Right lobe of liver (tissue), 6 donors: ENCODE data around the gene CLDN10. TPM values are rescaled to one million over a fixed set of nuclear protein-coding genes. Genes with fewer than 3 reads are reported as not detected.
"Not testable (repeated sequence)": the region's sequence is repeated elsewhere in the genome, so short reads cannot be mapped to it uniquely, and the experiment has no call there.

Source experiments
- ATAC-seq, 4 donors: fragments of 200-7000 bp; cut with Tn5 transposase; one replicate each; pipeline ENCODE4 v1.9.1; 2020; ENCODE audit warnings: mild to moderate bottlenecking in 4 of 4, moderate library complexity in 4 of 4
- DNase-seq, 3 donors: peaks; one replicate each; pipeline ENCODE4 v3.0.0-alpha.2; 2020
- H3K27ac ChIP-seq, 3 donors: fragments of 200-600 bp; one replicate each; pipeline ENCODE4 v1.8.0; 2022
- H3K27me3 ChIP-seq, 2 donors: fragments of 200-600 bp; one replicate each; pipeline ENCODE4 v1.8.0; 2022
- H3K36me3 ChIP-seq, 4 donors: fragments of 200-600 bp; sonication (generic) in 1 of 4; one replicate each; pipeline versions ENCODE4 v1.5.1 to v1.8.0; 2017 to 2022; ENCODE audit warnings: control low read depth in 1 of 4
- H3K4me1 ChIP-seq, 4 donors: fragments of 200-600 bp; sonication (generic) in 1 of 4; one replicate each; pipeline versions ENCODE4 v1.5.1 to v1.8.0; 2017 to 2022; ENCODE audit warnings: control low read depth in 1 of 4
- H3K4me3 ChIP-seq, 3 donors: fragments of 200-600 bp; one replicate each; pipeline ENCODE4 v1.8.0; 2022
- H3K9me3 ChIP-seq, 4 donors: fragments of 200-600 bp; sonication (generic) in 1 of 4; one replicate each; pipeline versions ENCODE4 v1.5.1 to v1.8.0; 2017 to 2022; ENCODE audit warnings: control low read depth in 1 of 4
- POLR2A ChIP-seq: fragments of 450-650 bp; IDR thresholded peaks from one replicate; pipeline ENCODE4 v1.6.1; 2017; ENCODE audit warnings: antibody characterized with exemption, mild to moderate bottlenecking
- WGBS: methylation state at CpG from one replicate; pipeline ENCODE4 v1.1.6; 2018; ENCODE audit warnings: low coverage, low lambda C conversion rate; ENCODE audit not compliant: insufficient coverage; ENCODE audit errors: missing lambda C conversion rate; 5-methylcytosine and 5-hydroxymethylcytosine counted together
- intact Hi-C, 2 donors: fragments of 100-400 bp; cut with DNase I; formaldehyde crosslinking; loops; one replicate each; pipeline versions ENCODE4 v1.11.2 to v1.14.1; 2022
- total RNA-seq, 6 experiments: library from RNA; depleted of rRNA in 2 of 6; stranded (reverse); fragments of >200 nt in 2 of 6; fragmentation: NEBNext Ultra II Directional in 3 of 6; extraction: Animal tissue kit (Norgen Biotek cat#: 25700) in 3 of 6; gene quantifications; one replicate each; pipeline versions ENCODE4 v1.1.0 to v1.2.4, GENCODE V29; 2016 to 2023
- TF ChIP-seq, protein P1 (sequence below), 4 donors: fragments of 200-600 bp in 3 of 4; fragments of 450-650 bp in 1 of 4; IDR thresholded peaks; one replicate each; pipeline versions ENCODE4 v1.5.1 to v1.8.0; 2016 to 2022; ENCODE audit warnings: antibody characterized with exemption in 4 of 4, mild to moderate bottlenecking in 2 of 4
- donor health status: DM: no; HTN: yes; CAD: no.
- donor health status: DM: no; HTN: no; CAD: no.
- donor health status: DM: no; HTN: no; CAD: no.
- donor health status: DM: no; HTN: yes; CAD: no.
- donor health status: DM: no; HTN: yes; CAD: no.

The CLDN10 gene
- total RNA-seq, 6 experiments from 2014 or later = 1.1 to 2.0 (median 1.5) TPM

DNA sequence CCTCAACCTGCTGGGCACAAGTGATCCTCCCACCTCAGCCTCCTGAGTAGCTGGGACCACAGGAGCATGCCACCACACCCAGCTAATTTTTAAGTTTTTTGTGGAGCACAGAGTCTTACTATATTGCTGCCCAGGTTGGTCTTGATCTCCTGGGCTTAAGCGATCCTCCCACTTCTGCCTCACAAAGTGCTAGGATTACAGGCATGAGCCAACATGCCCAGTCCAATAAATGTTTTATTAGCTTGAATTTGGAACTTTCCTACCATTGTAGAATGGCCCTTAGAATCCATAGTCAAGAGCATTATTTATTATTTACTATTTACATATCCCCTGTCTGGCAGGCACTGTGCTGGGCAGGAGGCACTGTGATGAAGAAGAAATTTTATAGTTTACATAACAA is 39.6 kb upstream of the CLDN10 start:
- DNase-seq (no peak), ATAC-seq (no peak)
- TF ChIP-seq, protein P1, sequence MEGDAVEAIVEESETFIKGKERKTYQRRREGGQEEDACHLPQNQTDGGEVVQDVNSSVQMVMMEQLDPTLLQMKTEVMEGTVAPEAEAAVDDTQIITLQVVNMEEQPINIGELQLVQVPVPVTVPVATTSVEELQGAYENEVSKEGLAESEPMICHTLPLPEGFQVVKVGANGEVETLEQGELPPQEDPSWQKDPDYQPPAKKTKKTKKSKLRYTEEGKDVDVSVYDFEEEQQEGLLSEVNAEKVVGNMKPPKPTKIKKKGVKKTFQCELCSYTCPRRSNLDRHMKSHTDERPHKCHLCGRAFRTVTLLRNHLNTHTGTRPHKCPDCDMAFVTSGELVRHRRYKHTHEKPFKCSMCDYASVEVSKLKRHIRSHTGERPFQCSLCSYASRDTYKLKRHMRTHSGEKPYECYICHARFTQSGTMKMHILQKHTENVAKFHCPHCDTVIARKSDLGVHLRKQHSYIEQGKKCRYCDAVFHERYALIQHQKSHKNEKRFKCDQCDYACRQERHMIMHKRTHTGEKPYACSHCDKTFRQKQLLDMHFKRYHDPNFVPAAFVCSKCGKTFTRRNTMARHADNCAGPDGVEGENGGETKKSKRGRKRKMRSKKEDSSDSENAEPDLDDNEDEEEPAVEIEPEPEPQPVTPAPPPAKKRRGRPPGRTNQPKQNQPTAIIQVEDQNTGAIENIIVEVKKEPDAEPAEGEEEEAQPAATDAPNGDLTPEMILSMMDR (IDR thresholded peaks at IDR 0.05) = no peak
- TF ChIP-seq POLR2A = no peak
- 100% methylated on average over 1 of the region's 1 CpG for WGBS
- Histone ChIP-seq H3K4me1 (no peaks in the 10 kb centered on the region), H3K4me3 (no peak overlapping the region), H3K27me3 (no peaks in the 10 kb centered on the region), H3K27ac (no peak overlapping the region), H3K36me3 (no peaks in the 10 kb centered on the region), H3K9me3 (no peaks in the 10 kb centered on the region)
- intact Hi-C loops = no loop called here

DNA sequence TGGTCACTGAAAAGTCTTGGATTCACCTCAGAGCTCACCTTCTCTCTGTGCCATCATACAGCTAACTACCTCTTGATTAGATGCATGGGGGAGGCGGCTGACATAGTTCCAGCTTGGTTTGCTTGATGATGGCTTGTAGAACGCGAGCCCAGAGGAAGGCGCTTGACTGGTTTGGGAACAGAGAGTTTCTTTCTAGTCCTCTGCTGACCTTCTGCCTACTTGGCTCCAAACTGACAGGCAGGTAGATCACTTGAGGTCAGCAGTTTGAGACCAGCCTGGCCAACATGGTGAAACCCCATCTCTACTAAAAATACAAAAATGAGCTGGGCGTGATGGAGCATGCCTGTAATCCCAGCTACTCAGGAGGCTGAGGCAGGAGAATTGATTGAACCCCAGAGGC is 36.9 kb upstream of the CLDN10 start:
- H3K27me3 ChIP-seq, H3K27ac ChIP-seq, H3K4me3 ChIP-seq, DNase-seq, intact Hi-C loops, ATAC-seq, H3K4me1 ChIP-seq, H3K9me3 ChIP-seq, H3K36me3 ChIP-seq: not testable (repeated sequence)
- 62% methylated on average over 5 of the region's 5 CpGs for WGBS

DNA sequence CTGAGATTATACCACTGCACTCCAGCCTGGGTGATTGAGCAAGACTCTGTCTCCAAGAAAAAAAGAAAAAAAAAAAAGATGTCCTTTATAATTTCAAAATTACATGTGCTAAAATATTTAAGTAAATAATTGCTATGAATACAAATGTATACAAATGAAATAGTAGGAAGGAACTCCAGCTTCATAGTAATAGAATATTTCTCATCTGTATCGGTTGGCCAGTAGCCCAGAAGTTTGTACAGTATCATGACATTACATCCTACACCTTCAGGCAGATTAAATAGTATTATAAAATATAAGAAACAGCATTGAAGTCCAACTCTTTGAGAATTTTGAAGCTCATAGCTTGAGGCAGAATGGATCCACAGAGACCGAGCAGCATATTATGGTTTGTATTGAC is 36.5 kb upstream of the CLDN10 start:
- ATAC-seq = no peak
- DNase-seq = no peak
- TF ChIP-seq, protein P1 (IDR thresholded peaks at IDR 0.05) = no peak
- no peak for TF ChIP-seq POLR2A
- Histone ChIP-seq H3K27me3 (no peaks in the 10 kb centered on the region), H3K4me3 (no peak overlapping the region), H3K4me1 (no peaks in the 10 kb centered on the region), H3K36me3 (no peaks in the 10 kb centered on the region), H3K27ac (no peak overlapping the region), H3K9me3 (no peaks in the 10 kb centered on the region)
- WGBS = 36% methylated on average over 2 of the region's 2 CpGs
- intact Hi-C loops = no loop called here

DNA sequence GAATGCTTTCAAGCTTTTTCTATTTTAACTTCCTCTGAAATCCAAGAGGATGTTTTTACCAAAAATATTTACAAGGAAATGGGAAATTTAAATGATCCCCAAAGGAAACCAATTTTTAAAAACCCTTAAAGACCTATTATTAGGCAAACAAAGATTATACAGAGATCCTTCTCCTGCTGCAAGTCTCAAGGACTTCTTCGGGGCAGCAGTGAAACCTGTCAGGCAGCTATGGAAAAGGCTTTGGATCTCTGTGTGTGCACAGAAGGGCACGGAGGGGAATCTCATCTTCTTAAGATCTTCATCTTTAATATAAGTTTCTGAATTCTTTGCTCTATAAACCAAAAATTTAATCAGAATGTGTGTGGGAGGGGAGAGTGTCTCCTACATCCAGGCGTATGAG is 36.0 kb upstream of the CLDN10 start:
- Histone ChIP-seq H3K36me3 (no peaks in the 10 kb centered on the region), H3K4me1 (no peaks in the 10 kb centered on the region), H3K27me3 (no peaks in the 10 kb centered on the region), H3K9me3 (no peaks in the 10 kb centered on the region), H3K4me3 (no peak overlapping the region), H3K27ac (no peak overlapping the region)
- no peak for ATAC-seq
- intact Hi-C loops = no loop called here
- WGBS = 19% methylated on average over 3 of the region's 3 CpGs
- TF ChIP-seq, protein P1 (IDR thresholded peaks at IDR 0.05) = no peak
- TF ChIP-seq POLR2A = no peak
- DNase-seq = no peak

DNA sequence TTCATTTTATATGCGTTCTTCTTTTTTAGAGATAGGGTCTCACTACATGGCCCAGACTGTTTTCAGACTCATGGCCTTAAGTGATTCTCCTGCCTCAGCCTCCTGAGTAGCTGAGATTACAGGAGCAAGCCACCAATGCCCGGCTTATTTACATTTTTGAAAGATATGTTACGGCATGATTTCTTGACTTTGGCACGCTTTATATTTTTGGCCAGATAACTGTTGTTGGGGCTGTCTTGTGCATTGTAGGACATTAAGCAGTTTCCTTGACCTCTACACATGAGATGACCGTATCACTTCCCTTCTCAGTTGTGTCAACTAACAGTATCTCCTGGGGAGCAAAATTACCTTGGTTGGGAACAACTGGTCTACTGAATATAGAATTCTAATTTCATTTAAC is 28.9 kb upstream of the CLDN10 start:
- intact Hi-C loops = no loop called here

More for the DNA sequence above, 28.9 kb upstream of the CLDN10 start:
- DNase-seq = no peak
- no peaks in the 10 kb centered on the region for H3K36me3 ChIP-seq
- no peaks in the 10 kb centered on the region for H3K4me1 ChIP-seq
- no peak for ATAC-seq
- TF ChIP-seq POLR2A = no peak
- TF ChIP-seq, protein P1 (IDR thresholded peaks at IDR 0.05) = no peak
- no peak overlapping the region for H3K27ac ChIP-seq
- no peak overlapping the region for H3K4me3 ChIP-seq
- no peaks in the 10 kb centered on the region for H3K9me3 ChIP-seq
- no peaks in the 10 kb centered on the region for H3K27me3 ChIP-seq
- 51% methylated on average over 5 of the region's 5 CpGs for WGBS
